HG02870 (cell line): ENCODE measurements around the gene BCL11B.

Source experiments
- ATAC-seq: cut with Tn5 transposase; IDR thresholded peaks from one replicate; pipeline ENCODE4 v1.9.1; 2021; ENCODE audit warnings: mild to moderate bottlenecking, moderate library complexity; ENCODE audit not compliant: unreplicated experiment

Gene BCL11B

GRCh38 chr14:99141236-99141635, 130.8 kb downstream of the BCL11B start:
- no peak for ATAC-seq

GRCh38 chr14:99138999-99139865, 132.8 kb downstream of the BCL11B start:
- no peak for ATAC-seq

GRCh38 chr14:99137913-99138571, 134.0 kb downstream of the BCL11B start:
- no peak for ATAC-seq

- ATAC-seq: no peak
These were observed 134.8 kb downstream of the BCL11B start for GRCh38 chr14:99137001-99137700.

GRCh38 chr14:99136401-99136800, 135.6 kb downstream of the BCL11B start:
- ATAC-seq: no peak

GRCh38 chr14:99136047-99136400, 136.0 kb downstream of the BCL11B start:
- no peak for ATAC-seq

- ATAC-seq: no peak
These were observed 137.4 kb downstream of the BCL11B start for GRCh38 chr14:99134516-99135046.

- ATAC-seq: no peak
These were observed 138.1 kb downstream of the BCL11B start for GRCh38 chr14:99133636-99134515.

GRCh38 chr14:99132821-99133635, 139.0 kb downstream of the BCL11B start:
- no peak for ATAC-seq

GRCh38 chr14:99131632-99132271, 140.2 kb downstream of the BCL11B start:
- ATAC-seq: no peak

GRCh38 chr14:99129998-99130397, 142.0 kb downstream of the BCL11B start:
- no peak for ATAC-seq

GRCh38 chr14:99129211-99129696, 142.7 kb downstream of the BCL11B start:
- ATAC-seq: no peak

GRCh38 chr14:99128185-99128584, 143.8 kb downstream of the BCL11B start:
- no peak for ATAC-seq

- no peak for ATAC-seq
These were observed 144.3 kb downstream of the BCL11B start for GRCh38 chr14:99127651-99128167.

GRCh38 chr14:99125616-99126431, 146.2 kb downstream of the BCL11B start:
- no peak for ATAC-seq

GRCh38 chr14:99125113-99125512, 146.9 kb downstream of the BCL11B start:
- no peak for ATAC-seq

- ATAC-seq: no peak
These were observed 147.4 kb downstream of the BCL11B start for GRCh38 chr14:99124482-99125105.
